Epithelial cell of prostate (primary cell): ENCODE measurements around the gene XAGE3.
"Not testable (repeated sequence)": the region's sequence is repeated elsewhere in the genome, so short reads cannot be mapped to it uniquely, and the experiment has no call there.

Experiments
- DNase-seq: peaks from one replicate; pipeline ENCODE4 v3.0.0-alpha.2; 2011; ENCODE audit warnings: low read depth, low spot score
- H3K27ac ChIP-seq: fragments of 450-650 bp; 2 replicates; pipeline ENCODE4 v1.5.1; 2017; ENCODE audit warnings: mild to moderate bottlenecking

XAGE3 gene, protein sequence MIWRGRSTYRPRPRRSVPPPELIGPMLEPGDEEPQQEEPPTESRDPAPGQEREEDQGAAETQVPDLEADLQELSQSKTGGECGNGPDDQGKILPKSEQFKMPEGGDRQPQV

GRCh38 chrX:52867610-52868348 is at the start of gene XAGE3:
Gene XAGE3 (minus strand): TSS chrX:52868083. CDS start chrX:52867133, 950 bp downstream.
- DNase-seq = no peak
- no peak within 1 kb of the TSS for H3K27ac ChIP-seq

DNA sequence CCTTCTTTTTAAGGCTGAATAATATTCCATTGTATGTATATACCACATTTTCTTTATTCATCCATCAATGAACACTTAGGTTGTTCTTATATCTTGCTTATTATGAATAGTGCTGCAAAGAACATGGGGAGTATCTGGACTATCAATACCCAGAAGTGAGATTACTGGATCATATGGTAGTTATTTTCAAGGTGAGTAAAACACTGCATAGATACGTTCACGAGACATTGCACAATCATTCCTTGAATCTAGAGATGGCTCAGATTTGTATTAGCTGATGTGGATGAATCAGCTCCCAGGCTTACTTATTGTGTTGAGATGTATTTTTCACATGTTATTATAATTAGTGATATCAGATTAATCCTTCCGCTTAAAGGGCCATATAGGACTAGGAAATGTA is 46.8 kb upstream of the XAGE3 start:
- H3K27ac ChIP-seq, DNase-seq: not testable (repeated sequence)

GRCh38 chrX:52913681-52914080 is 45.8 kb upstream of the XAGE3 start:
- DNase-seq, H3K27ac ChIP-seq: not testable (repeated sequence)

GRCh38 chrX:52909313-52909969 is 41.6 kb upstream of the XAGE3 start:
- not testable (repeated sequence) for H3K27ac ChIP-seq, DNase-seq

- H3K27ac ChIP-seq, DNase-seq: not testable (repeated sequence)
These were observed 40.0 kb upstream of the XAGE3 start for GRCh38 chrX:52907900-52908299.

DNA sequence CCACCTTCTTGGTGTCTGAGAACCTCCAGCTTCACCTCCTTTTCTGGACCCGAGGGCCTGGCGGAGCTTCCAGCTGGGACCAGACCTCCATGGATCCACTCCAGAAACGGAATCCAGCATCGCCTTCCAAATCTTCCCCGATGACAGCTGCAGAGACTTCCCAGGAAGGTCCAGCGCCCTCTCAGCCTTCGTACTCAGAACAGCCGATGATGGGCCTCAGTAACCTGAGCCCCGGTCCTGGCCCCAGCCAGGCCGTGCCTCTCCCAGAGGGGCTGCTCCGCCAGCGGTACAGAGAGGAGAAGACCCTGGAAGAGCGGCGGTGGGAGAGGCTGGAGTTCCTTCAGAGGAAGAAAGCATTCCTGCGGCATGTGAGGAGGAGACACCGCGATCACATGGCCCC is 39.3 kb upstream of the XAGE3 start:
- not testable (repeated sequence) for DNase-seq

DNA sequence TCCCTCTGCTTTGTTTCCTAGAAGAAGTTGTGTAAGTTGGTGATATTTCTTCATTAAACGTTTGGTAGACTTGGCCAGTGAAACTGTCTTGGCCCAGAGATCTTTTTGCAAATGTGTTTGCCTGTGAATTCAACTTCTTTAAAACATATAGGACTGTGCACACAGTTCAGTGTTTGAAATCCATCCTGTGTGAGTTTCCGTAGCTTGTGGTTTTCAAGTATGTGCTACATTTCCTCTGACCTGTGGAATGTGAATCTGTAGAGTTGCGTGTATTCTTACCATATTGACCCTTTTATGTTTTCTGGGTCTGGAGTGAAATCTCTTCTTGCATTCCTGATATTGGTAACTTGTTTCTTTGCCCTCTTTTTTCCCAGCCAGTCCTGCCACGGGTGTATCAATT is 38.2 kb upstream of the XAGE3 start:
- not testable (repeated sequence) for H3K27ac ChIP-seq, DNase-seq

More for the DNA sequence above, 39.3 kb upstream of the XAGE3 start:
- H3K27ac ChIP-seq = not testable (repeated sequence)

- not testable (repeated sequence) for DNase-seq, H3K27ac ChIP-seq
These were observed 37.6 kb upstream of the XAGE3 start for GRCh38 chrX:52905531-52905930.

GRCh38 chrX:52896855-52897709 is 29.2 kb upstream of the XAGE3 start, which contains the start of gene FAM156B:
Gene FAM156B (plus strand): TSS chrX:52897330. CDS start chrX:52907226, 9,896 bp downstream.
- not testable (repeated sequence) for DNase-seq, H3K27ac ChIP-seq

GRCh38 chrX:52896438-52896837 is 28.6 kb upstream of the XAGE3 start:
- DNase-seq, H3K27ac ChIP-seq: not testable (repeated sequence)

DNA sequence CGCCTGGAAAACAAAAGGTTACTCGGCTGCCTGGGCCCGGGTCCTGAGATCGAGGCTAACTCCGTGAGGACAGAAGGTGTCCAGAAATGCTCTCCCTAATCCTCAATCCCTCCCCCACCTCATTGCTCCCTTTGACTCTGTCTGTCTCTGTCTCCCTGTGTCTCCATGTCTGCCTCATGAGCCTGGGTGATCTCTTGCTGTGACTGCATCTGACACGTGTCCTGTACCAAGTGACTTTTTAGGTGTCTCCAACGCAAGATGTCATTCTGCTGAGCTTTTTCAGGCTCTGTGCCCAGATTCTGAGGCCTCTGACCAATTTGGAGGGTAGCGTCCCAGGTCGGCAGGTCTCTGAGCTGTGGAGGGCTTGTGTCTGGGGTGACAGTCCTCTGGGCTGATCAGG is 20.2 kb upstream of the XAGE3 start:
- DNase-seq, H3K27ac ChIP-seq: not testable (repeated sequence)

DNA sequence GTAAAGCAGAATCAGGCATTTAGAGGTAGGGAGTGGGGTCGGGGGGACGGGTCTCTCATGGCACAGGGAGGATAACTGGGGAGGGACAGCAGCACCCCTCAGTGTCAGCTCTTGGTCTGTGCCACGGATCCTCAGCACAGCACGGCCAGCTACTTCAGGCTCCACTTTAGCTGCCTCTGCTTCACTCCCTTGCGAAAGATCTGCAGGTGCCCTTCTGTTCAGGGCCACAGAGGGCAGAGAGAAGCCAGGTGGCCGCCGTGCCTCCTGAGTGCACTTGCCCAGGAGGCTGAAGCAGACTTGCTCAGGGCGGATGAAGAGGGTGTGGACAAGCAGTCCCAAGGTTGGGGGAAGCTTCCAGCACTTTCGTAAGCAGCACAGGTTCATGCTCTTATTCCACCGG is 19.6 kb upstream of the XAGE3 start:
- not testable (repeated sequence) for H3K27ac ChIP-seq, DNase-seq

GRCh38 chrX:52876386-52876785 is 8.5 kb upstream of the XAGE3 start:
- not testable (repeated sequence) for DNase-seq, H3K27ac ChIP-seq

DNA sequence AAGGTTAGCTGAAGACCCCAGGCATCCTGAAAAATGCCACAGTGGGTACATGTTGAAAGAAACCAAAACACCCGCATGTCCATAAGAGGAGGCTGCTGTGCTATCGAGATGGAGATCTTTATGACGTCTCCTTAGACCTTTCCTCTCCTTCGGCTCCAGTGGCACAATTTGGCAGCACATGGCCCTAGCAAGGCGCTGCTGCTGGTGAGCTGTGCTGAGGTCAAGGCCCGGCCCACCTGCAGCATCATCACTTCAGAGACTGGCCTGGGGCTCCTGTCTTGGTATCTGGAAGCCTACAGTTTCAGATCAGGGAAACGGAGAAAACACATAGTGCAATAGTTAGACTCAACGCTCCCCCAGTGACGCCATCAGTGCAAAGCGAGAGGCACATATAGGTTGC is 7.6 kb upstream of the XAGE3 start:
- not testable (repeated sequence) for DNase-seq, H3K27ac ChIP-seq

DNA sequence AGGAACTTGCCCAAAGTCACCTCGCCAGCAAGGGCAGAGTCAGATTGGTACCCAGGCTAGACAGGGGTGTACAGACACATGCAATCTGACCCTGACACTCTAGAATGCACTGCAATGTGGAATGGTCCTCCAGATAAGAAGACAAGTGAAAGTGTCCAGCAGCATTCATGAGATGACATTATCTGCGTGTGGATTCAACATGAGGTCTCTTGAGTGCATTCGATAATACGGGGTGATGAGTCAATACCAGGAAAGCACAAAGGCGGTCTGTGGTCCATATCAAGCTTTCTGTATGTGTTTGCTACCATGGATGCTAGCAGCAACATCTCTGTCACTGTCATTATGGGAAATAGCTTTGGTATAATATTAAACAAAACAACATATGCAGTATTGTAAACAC is 6.8 kb upstream of the XAGE3 start:
- DNase-seq = no peak
- H3K27ac ChIP-seq = no peak overlapping the region

DNA sequence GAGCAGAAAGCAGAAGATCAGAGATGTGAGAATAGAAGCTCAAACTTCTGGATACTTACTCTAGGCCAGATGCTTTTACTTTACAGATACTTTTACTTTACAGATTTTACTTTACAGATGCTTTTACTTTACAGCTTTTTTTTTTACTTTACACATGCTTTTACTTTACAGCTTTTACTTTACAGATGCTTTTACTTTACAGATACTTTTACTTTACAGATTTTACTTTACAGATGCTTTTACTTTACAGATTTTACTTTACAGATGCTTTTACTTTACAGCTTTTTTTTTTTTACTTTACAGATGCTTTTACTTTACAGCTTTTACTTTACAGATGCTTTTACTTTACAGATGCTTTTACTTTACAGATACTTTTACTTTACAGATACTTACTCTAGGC is 5.9 kb upstream of the XAGE3 start:
- H3K27ac ChIP-seq, DNase-seq: not testable (repeated sequence)

GRCh38 chrX:52870046-52870445 is 2.2 kb upstream of the XAGE3 start:
- no peak for DNase-seq
- no peak overlapping the region for H3K27ac ChIP-seq

DNA sequence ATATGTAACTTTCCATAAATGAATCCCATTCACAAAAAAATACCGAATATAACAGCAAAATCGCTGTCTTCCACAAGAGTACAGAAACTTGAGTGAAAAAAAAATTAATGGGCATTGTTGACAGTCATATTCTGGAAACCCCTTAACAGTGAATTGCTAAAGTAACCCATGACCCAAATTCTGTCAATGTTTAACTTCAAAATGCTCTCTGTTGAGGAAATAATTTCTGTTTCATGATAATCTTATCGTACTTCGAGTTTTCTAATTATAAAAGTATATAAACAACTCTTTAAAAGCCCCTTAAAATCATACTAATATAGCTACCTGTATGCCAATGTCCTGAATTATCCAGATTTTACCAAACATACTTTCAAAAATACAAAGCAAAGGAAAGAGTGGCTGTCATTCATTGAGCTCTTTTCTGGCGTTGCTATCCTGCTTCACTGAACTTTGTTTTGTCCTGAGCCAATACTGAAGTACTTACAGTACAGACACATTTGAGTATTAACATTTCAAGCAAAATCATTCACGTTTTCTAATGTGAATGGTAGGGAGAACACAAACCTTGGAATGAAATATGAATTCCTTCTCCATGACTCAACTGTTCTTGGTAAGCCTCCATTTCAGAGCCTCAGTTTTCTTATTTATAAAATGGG is 2.4 kb downstream of the XAGE3 start:
- DNase-seq = no peak
- H3K27ac ChIP-seq = no peak overlapping the region

DNA sequence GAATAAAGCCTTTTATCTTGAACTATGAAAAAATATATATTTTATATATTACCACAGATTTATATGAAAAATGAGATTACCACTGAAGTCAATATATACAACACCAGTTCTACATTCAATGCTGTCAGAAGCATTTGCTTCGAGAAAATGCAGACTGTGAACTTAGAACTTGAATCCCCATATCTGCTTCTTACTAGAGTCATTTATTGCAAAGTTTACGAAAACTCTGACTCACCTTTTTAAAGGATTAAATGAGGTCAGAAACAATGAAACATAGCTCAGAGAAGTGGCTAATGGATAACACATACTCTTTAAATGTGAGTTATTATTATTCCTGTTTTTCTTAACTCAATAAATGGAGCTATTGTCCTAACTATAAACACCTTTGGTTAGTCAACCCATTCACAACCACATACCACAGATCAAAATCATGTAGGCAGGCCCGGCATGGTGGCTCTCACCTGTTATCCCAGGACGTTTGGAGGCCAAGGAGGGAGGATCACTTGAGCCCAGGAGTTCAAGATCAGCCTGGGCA is 10.8 kb downstream of the XAGE3 start:
- DNase-seq = not testable (repeated sequence)
- H3K27ac ChIP-seq = peak overlapping the region; percentile 15
